Frontal cortex (tissue), 4 donors: ENCODE measurements around the gene PBX4. TPM values are rescaled to one million over a fixed set of nuclear protein-coding genes. Genes with fewer than 3 reads are reported as not detected.

Experiments used
- DNase-seq, 2 donors: peaks; one replicate each; pipeline ENCODE4 v3.0.0; 2012; ENCODE audit warnings: low spot score in 2 of 2
- FAIRE-seq: peaks from 2 replicates; lab custom pipeline; 2012; peaks lifted over from hg19 to GRCh38; lab: Jason Lieb, UNC
- total RNA-seq: library from RNA; depleted of rRNA; stranded (reverse); fragments of >200 nt; gene quantifications from one replicate; pipeline ENCODE4 v1.2.3, GENCODE V29; 2014
- donor health status: control.
- donor health status: control.
- donor health status: control.

Gene PBX4
- total RNA-seq, 1 donor from 2014 or later: 11.4 TPM

- no peak for FAIRE-seq
- no peak for DNase-seq
These were observed 23.3 kb downstream of the PBX4 start for GRCh38 chr19:19595171-19595701.

GRCh38 chr19:19594381-19594780, 24.1 kb downstream of the PBX4 start:
- FAIRE-seq: no peak

GRCh38 chr19:19592690-19593089, 25.8 kb downstream of the PBX4 start:
- FAIRE-seq (no peak), DNase-seq (no peak)

More at GRCh38 chr19:19594381-19594780, 24.1 kb downstream of the PBX4 start:
- no peak for DNase-seq

- FAIRE-seq (no peak), DNase-seq (no peak)
These were observed 27.2 kb downstream of the PBX4 start for GRCh38 chr19:19591133-19591825.

- DNase-seq (no peak), FAIRE-seq (no peak)
These were observed 29.9 kb downstream of the PBX4 start for GRCh38 chr19:19588546-19588945.

- no peak for DNase-seq
These were observed 30.7 kb downstream of the PBX4 start for GRCh38 chr19:19587771-19588170.

GRCh38 chr19:19584356-19584755, 34.1 kb downstream of the PBX4 start:
- DNase-seq (no peak), FAIRE-seq (no peak)

More at GRCh38 chr19:19587771-19588170, 30.7 kb downstream of the PBX4 start:
- no peak for FAIRE-seq

GRCh38 chr19:19582471-19582870, 36.0 kb downstream of the PBX4 start:
- FAIRE-seq: no peak
- DNase-seq: no peak

- DNase-seq (no peak), FAIRE-seq (no peak)
These were observed 37.1 kb downstream of the PBX4 start for GRCh38 chr19:19581391-19581790.

GRCh38 chr19:19580418-19580817, 38.1 kb downstream of the PBX4 start:
- DNase-seq (no peak), FAIRE-seq (no peak)

- FAIRE-seq: no peak
- DNase-seq: no peak
These were observed 38.7 kb downstream of the PBX4 start for GRCh38 chr19:19579533-19580361.

GRCh38 chr19:19578252-19578651, 40.2 kb downstream of the PBX4 start:
- FAIRE-seq: no peak
- no peak for DNase-seq

- no peak for DNase-seq
- no peak for FAIRE-seq
These were observed 43.1 kb downstream of the PBX4 start for GRCh38 chr19:19575411-19575810.

GRCh38 chr19:19571071-19571786, 47.3 kb downstream of the PBX4 start:
- FAIRE-seq (no peak), DNase-seq (no peak)

- no peak for FAIRE-seq
- DNase-seq: no peak
These were observed 47.9 kb downstream of the PBX4 start for GRCh38 chr19:19570571-19570970.

GRCh38 chr19:19568802-19569756, 49.4 kb downstream of the PBX4 start:
- FAIRE-seq (no peak), DNase-seq (no peak)

GRCh38 chr19:19567391-19567790, 51.1 kb downstream of the PBX4 start:
- FAIRE-seq: no peak
- no peak for DNase-seq

- DNase-seq (no peak), FAIRE-seq (no peak)
These were observed 52.2 kb downstream of the PBX4 start for GRCh38 chr19:19566306-19566705.

- DNase-seq (no peak), FAIRE-seq (no peak)
These were observed 55.1 kb downstream of the PBX4 start for GRCh38 chr19:19563348-19563848.
